ENCODE results near the gene RHEBL1. TPM values are rescaled to one million over a fixed set of nuclear protein-coding genes. Genes with fewer than 3 reads are reported as not detected.

Gene RHEBL1, protein sequence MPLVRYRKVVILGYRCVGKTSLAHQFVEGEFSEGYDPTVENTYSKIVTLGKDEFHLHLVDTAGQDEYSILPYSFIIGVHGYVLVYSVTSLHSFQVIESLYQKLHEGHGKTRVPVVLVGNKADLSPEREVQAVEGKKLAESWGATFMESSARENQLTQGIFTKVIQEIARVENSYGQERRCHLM
- total RNA-seq, result not detected

DNA sequence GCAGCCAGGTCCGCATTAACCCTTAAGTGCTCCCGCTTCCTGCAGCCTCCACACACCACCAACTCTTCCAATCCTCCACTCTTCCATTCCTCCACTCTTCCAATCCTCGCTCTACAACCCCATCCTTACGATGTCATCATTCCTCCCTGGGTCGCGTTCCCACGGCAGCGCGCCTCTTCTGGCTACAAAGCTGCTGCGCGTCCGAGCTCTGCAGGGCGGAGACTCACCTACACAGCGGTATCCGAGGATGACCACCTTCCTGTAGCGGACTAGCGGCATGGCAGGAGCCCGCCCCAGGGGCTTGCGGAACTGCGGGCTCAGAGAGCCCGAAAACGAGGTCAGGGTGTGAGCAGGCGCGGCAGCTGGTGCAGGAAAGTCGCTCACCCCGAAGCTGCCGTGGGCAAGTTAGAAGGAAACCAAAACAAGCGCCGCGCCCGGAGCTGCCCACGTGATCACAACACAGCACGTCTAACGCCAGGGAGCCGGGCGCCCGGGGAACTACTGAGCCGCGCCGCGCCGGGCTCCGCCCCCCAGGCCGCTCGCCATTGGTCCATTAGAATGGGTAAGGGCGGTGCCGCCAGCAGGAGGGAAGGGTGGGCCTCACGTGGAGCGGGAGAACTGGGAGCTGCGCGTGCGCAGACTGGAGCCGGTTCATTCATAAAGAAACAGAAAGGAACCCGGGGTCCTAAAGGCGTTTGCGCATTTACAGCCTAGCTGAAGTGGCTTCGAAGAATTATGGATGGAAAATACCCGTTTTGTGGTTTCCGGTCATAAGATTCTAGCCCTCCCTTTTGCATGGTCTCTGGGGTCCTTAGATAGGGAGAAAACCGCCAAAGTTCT lies at the start of gene RHEBL1:
RHEBL1 (minus strand) TSS at position 473 of the 840 bp plus-strand sequence; CDS start at position 279, 194 bp downstream.
- intact Hi-C loops (cut with DNase I), result no loop called here
- TF ChIP-seq, protein P1, sequence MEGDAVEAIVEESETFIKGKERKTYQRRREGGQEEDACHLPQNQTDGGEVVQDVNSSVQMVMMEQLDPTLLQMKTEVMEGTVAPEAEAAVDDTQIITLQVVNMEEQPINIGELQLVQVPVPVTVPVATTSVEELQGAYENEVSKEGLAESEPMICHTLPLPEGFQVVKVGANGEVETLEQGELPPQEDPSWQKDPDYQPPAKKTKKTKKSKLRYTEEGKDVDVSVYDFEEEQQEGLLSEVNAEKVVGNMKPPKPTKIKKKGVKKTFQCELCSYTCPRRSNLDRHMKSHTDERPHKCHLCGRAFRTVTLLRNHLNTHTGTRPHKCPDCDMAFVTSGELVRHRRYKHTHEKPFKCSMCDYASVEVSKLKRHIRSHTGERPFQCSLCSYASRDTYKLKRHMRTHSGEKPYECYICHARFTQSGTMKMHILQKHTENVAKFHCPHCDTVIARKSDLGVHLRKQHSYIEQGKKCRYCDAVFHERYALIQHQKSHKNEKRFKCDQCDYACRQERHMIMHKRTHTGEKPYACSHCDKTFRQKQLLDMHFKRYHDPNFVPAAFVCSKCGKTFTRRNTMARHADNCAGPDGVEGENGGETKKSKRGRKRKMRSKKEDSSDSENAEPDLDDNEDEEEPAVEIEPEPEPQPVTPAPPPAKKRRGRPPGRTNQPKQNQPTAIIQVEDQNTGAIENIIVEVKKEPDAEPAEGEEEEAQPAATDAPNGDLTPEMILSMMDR (IDR thresholded peaks at IDR 0.05), result no peak
- TF ChIP-seq POLR2A (IDR thresholded peaks at IDR 0.05), result peak in 2 of 3 donors; percentile 40 to 61

DNA sequence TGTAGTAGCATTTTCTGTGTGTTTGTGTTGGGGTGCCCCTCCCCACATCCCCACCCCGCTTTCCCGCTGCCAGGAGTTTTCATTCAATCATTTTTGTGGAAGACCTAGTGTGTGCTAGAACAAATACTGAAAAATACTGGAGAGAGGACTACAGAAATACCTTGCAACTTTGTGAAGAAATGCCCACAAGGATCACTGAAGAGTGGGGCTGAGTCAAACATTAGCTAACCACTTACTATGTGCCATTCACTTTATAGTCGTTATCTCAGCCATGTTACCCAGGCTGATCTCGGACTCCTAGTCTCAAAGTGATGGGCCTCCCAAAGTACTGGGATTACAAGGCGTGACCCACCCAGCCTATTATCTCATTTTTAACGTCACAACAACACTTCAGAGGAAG lies 41.4 kb upstream of the RHEBL1 start:
- no peak for TF ChIP-seq POLR2A (IDR thresholded peaks at IDR 0.05)
- TF ChIP-seq, protein P1 (IDR thresholded peaks at IDR 0.05), result no peak
- DNase-seq (no peak), ATAC-seq (no peak)
- WGBS, 2 donors, result 33 to 38% methylated on average over 6 of the region's 6 CpGs
- Histone ChIP-seq H3K27ac (peak overlapping the region; percentile 88 to 96 (median 93)), H3K9me3 (no peaks in the 10 kb centered on the region), H3K27me3 (no peaks in the 10 kb centered on the region), H3K4me1 (peaks cover 35% of the 10 kb centered on the region), H3K4me3 (no peak overlapping the region), H3K36me3 (replicated peaks in 1 of 2; ENCODE audit: insufficient read depth in 1 of 2, low read depth in 2 of 2) (no peaks in the 10 kb centered on the region)
- intact Hi-C loops (cut with DNase I), result no loop called here

More for the DNA sequence above, at the start of gene RHEBL1:
- peak within 1 kb of the TSS; percentile 57 to 63 for H3K4me3 ChIP-seq
- H3K27ac ChIP-seq, result peak within 1 kb of the TSS in 3 of 4 donors; percentile 32 to 83 (median 78)
- DNase-seq (peak; percentile 98 to 99 (median 99)), ATAC-seq (peak; percentile 100)
- H3K36me3 ChIP-seq (replicated peaks in 1 of 2; ENCODE audit: insufficient read depth in 1 of 2, low read depth in 2 of 2), result no peaks in the 10 kb centered on the region
- no peaks in the 10 kb centered on the region for H3K9me3 ChIP-seq
- H3K4me1 ChIP-seq, result peaks cover 14% of the 10 kb centered on the region
- H3K27me3 ChIP-seq, result no peaks in the 10 kb centered on the region
- WGBS, 2 donors, result 0 to 1% methylated on average over 42 to 60 of the region's 60 CpGs

DNA sequence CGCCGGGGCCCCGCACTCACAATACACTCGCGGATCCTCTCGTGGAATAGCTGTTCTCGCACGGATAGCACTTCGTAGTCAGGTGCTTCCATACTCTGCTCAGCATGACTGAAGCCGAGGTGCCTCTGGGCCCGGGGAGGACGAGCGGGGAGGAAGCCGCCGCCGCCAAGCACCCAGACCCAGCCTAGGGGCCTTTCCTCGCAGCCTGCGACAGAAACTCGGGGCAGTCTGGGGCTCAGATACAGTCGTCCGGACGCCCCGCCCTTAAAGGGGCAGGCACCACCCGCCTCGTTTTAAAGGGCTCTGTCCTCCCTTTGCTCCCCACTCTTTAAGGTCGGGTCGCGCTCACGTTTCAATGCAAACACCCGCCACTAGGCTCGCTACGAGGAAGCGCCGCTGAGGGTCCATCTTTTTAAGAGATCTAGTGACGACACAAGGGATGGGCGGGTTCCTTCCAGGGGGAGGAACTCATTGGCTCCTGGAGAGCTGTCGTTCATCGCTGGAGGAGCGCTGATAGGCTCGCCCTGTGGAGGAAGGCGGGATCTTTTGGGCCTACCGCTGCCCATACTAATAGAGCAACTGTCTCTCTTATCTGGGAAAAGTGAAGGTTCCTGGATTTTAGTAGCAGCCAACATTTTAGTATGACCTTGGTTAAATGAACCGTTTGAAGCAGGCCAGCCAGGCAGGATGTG lies 40.8 kb upstream of the RHEBL1 start, which contains the start of gene LMBR1L:
LMBR1L (minus strand) TSS at position 384 of the 692 bp plus-strand sequence; CDS start at position 92, 292 bp downstream.
- TF ChIP-seq, protein P1 (IDR thresholded peaks at IDR 0.05), result peak in 5 of 7 experiments; percentile 35 to 65 (median 59)
- TF ChIP-seq POLR2A (IDR thresholded peaks at IDR 0.05), result peak; percentile 29 to 87 (median 79)

DNA sequence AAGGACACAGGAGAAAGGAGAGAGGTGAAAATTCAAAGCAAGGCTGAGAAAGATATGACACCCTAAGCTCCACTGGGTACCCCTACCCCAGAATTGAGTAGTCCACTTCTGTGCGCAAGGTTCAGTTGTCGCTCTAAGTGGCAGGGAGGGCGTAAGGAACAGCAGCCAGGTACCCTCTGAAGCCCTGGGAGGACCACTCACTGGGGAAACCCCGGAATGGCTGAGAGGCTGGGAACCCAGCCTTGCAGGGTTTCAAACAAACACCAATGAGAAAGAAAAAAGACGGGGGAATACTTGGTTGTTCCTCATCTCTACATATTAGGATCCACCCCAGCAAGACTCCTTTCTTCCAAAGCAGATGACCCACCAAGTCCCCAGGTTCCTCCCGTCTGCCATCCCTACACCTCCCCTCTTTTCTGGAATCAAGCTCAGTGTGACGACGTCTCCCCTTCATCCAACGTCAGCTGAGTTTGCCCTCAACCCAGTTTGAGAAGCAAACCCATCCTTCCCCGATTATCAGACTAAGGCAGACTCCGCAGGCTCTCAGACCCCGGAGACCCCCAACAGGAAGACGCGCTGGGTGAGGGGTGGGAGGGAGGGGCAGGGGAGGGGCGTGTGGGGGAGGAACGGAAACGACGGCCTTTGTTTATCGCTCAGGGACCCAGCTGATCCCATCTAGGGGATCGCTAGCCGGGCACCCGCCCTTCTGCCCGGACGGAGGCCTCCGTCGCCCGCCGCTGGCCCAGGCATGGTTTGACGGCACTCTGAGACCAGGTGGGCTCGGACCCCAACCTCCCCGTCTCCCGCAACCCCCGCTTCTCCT lies 40.1 kb upstream of the RHEBL1 start:
- H3K36me3 ChIP-seq (replicated peaks in 1 of 2; ENCODE audit: insufficient read depth in 1 of 2, low read depth in 2 of 2), result no peaks in the 10 kb centered on the region
- ATAC-seq (peak; percentile 9), DNase-seq (peak in 2 of 4 donors; percentile 26 to 32)
- H3K27ac ChIP-seq, result peak overlapping the region; percentile 88 to 96 (median 93)
- H3K27me3 ChIP-seq, result no peaks in the 10 kb centered on the region
- H3K4me3 ChIP-seq, result peak overlapping the region; percentile 67 to 86
- no peaks in the 10 kb centered on the region for H3K9me3 ChIP-seq
- no peak for TF ChIP-seq POLR2A (IDR thresholded peaks at IDR 0.05)
- TF ChIP-seq, protein P1 (IDR thresholded peaks at IDR 0.05), result no peak
- H3K4me1 ChIP-seq, result peaks cover 35% of the 10 kb centered on the region
- intact Hi-C loops (cut with DNase I), result no loop called here
- 7 to 11% methylated on average over 11 to 33 of the region's 33 CpGs for WGBS, 2 donors

More for the DNA sequence above, 40.8 kb upstream of the RHEBL1 start, which contains the start of gene LMBR1L:
- H3K9me3 ChIP-seq, result no peaks in the 10 kb centered on the region
- intact Hi-C loops (cut with DNase I), result no loop called here
- no peaks in the 10 kb centered on the region for H3K27me3 ChIP-seq
- DNase-seq (peak; percentile 95 to 98 (median 95)), ATAC-seq (peak; percentile 98)
- peaks cover 35% of the 10 kb centered on the region for H3K4me1 ChIP-seq
- peak within 1 kb of the TSS; percentile 67 to 86 for H3K4me3 ChIP-seq
- peak within 1 kb of the TSS; percentile 88 to 96 (median 93) for H3K27ac ChIP-seq
- 0% methylated on average over 11 to 43 of the region's 43 CpGs for WGBS, 2 donors
- H3K36me3 ChIP-seq (replicated peaks in 1 of 2; ENCODE audit: insufficient read depth in 1 of 2, low read depth in 2 of 2), result no peaks in the 10 kb centered on the region

Measured in body of pancreas (tissue), 4 donors.